OCI-LY7 (cell line): Measurements from ENCODE around the gene OGFR. TPM values are rescaled to one million over a fixed set of nuclear protein-coding genes. Genes with fewer than 3 reads are reported as not detected.

Source experiments
- BruUV-seq: library from RNA; stranded (reverse); fragments of 400-500 nt; replicated peaks from 2 replicates; lab custom pipeline; 2021; lab: Mats Ljungman, UMichigan
- CTCF ChIA-PET: fragments of 300-600 bp; sonication (Branson Sonifier 250); formaldehyde crosslinking; loops from one replicate; lab custom pipeline; 2022; ENCODE audit warnings: antibody characterized with exemption; ENCODE audit not compliant: unreplicated experiment; lab: Charles Lee
- POLR2A ChIA-PET: fragments of 300-600 bp; sonication (Branson Sonifier 250); formaldehyde crosslinking; loops from one replicate; lab custom pipeline; 2022; ENCODE audit warnings: antibody characterized with exemption; lab: Charles Lee
- DNase-seq: peaks from one replicate; pipeline ENCODE4 v3.0.0-alpha.2; 2015; ENCODE audit warnings: low spot score
- H2AFZ ChIP-seq: fragments of 200-600 bp; sonication (generic), shearing (Covaris generic); 2 replicates; pipeline ENCODE4 v1.6.1; 2014; ENCODE audit warnings: mild to moderate bottlenecking, antibody characterized with exemption, low read length, moderate library complexity
- H3K27ac ChIP-seq: fragments of 200-600 bp; sonication (generic); 2 replicates; pipeline ENCODE4 v1.5.1; 2014; ENCODE audit warnings: mixed run types, low read depth, mild to moderate bottlenecking, moderate library complexity, low read length, inconsistent platforms; ENCODE audit not compliant: poor library complexity, severe bottlenecking
- H3K36me3 ChIP-seq: fragments of 200-600 bp; sonication (generic); 2 replicates; pipeline ENCODE4 v1.6.1; 2014; ENCODE audit warnings: mild to moderate bottlenecking, antibody characterized with exemption, low read length, moderate library complexity, mixed read lengths; ENCODE audit not compliant: insufficient read depth
- H3K4me1 ChIP-seq: fragments of 200-600 bp; sonication (generic); 2 replicates; pipeline ENCODE4 v1.5.1; 2014; ENCODE audit warnings: mild to moderate bottlenecking, low read length; ENCODE audit not compliant: insufficient read depth, poor library complexity, severe bottlenecking
- H3K4me2 ChIP-seq: fragments of 200-600 bp; sonication (generic); 2 replicates; pipeline ENCODE4 v1.6.1; 2014; ENCODE audit warnings: mild to moderate bottlenecking, low read length
- H3K4me3 ChIP-seq: fragments of 200-600 bp; sonication (generic); 2 replicates; pipeline ENCODE4 v1.5.1; 2014; ENCODE audit warnings: mild to moderate bottlenecking, low read depth, low read length; ENCODE audit not compliant: poor library complexity, severe bottlenecking
- H3K79me2 ChIP-seq: fragments of 200-600 bp; sonication (generic); 2 replicates; pipeline ENCODE4 v1.6.1; 2016; ENCODE audit warnings: low read depth, mild to moderate bottlenecking, low read length, moderate library complexity, mixed read lengths; ENCODE audit not compliant: insufficient read depth
- H3K9me2 ChIP-seq: fragments of 200-600 bp; sonication (generic); 2 replicates; pipeline ENCODE4 v1.6.1; 2016; ENCODE audit warnings: mild to moderate bottlenecking, low read length, mixed read lengths; ENCODE audit not compliant: insufficient read depth
- H3K9me3 ChIP-seq: fragments of 200-600 bp; sonication (generic); 2 replicates; pipeline ENCODE4 v1.6.1; 2014; ENCODE audit warnings: mild to moderate bottlenecking, mixed run types, low read length, mixed read lengths
- H4K20me1 ChIP-seq: fragments of 200-600 bp; sonication (generic); 2 replicates; pipeline ENCODE4 v1.6.1; 2014; ENCODE audit warnings: mild to moderate bottlenecking, antibody characterized with exemption, low read length, moderate library complexity, mixed read lengths; ENCODE audit not compliant: insufficient read depth
- EZH2phosphoT487 ChIP-seq: fragments of 200-600 bp; sonication (generic); IDR thresholded peaks from 2 replicates; pipeline ENCODE4 v1.6.1; 2018; ENCODE audit warnings: low read depth, borderline replicate concordance, mild to moderate bottlenecking, mixed run types, antibody characterized with exemption, low read length, moderate library complexity, mixed read lengths
- intact Hi-C: fragments of 100-400 bp; cut with micrococcal nuclease; formaldehyde crosslinking; loops from one replicate; pipeline ENCODE4 v1.10.0; 2022; ENCODE audit not compliant: unreplicated experiment
- total RNA-seq, 2 experiments: library from RNA; depleted of rRNA in 1 of 2; stranded (reverse); fragments of >200 nt in 1 of 2; shearing (Covaris generic) in 1 of 2; gene quantifications; 2 replicates each; pipeline ENCODE4 v1.2.3, GENCODE V29; 2014 to 2022
- TF ChIP-seq, protein P1 (sequence below): fragments of 200-600 bp; sonication (generic); conservative IDR thresholded peaks from 2 replicates; pipeline ENCODE4 v1.5.1; 2014; ENCODE audit warnings: mild to moderate bottlenecking, antibody characterized with exemption, low read length, moderate library complexity, mixed read lengths

Gene OGFR
- total RNA-seq, 2 experiments from 2014 or later: 64.8 to 69.9 TPM

DNA sequence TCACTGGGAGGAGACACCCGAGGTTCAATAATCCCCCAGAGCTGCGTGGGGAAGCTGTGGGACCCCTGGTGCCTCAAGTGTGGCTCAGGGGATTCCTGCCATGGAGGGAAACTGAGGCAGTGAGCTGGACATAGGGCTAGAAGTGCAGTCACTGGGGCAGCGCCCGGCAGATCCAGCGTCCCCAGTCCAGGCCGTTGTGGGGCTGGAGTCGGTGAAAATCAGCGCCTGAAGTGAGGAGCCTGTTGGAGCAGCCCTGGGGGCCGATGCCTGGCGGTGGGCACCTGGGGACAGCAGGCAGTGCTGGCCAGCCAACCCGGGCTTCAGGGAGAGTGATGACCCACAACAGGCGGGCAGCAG is 10.1 kb downstream of the OGFR start:
- DNase-seq: no peak
- BruUV-seq: no TSS peak
- no peak overlapping the region for H3K4me3 ChIP-seq
- CTCF ChIA-PET: no interaction called here
- no peaks in the 10 kb centered on the region for H4K20me1 ChIP-seq
- no peaks in the 10 kb centered on the region for H3K9me3 ChIP-seq
- intact Hi-C loops: no loop called here
- H3K9me2 ChIP-seq: no peaks in the 10 kb centered on the region
- no peaks in the 10 kb centered on the region for H3K4me1 ChIP-seq
- TF ChIP-seq, protein P1, sequence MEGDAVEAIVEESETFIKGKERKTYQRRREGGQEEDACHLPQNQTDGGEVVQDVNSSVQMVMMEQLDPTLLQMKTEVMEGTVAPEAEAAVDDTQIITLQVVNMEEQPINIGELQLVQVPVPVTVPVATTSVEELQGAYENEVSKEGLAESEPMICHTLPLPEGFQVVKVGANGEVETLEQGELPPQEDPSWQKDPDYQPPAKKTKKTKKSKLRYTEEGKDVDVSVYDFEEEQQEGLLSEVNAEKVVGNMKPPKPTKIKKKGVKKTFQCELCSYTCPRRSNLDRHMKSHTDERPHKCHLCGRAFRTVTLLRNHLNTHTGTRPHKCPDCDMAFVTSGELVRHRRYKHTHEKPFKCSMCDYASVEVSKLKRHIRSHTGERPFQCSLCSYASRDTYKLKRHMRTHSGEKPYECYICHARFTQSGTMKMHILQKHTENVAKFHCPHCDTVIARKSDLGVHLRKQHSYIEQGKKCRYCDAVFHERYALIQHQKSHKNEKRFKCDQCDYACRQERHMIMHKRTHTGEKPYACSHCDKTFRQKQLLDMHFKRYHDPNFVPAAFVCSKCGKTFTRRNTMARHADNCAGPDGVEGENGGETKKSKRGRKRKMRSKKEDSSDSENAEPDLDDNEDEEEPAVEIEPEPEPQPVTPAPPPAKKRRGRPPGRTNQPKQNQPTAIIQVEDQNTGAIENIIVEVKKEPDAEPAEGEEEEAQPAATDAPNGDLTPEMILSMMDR: no peak
- no peak for TF ChIP-seq EZH2phosphoT487
- peaks cover 37% of the 10 kb centered on the region for H3K36me3 ChIP-seq
- no peak overlapping the region for H3K4me2 ChIP-seq
- POLR2A ChIA-PET: no interaction called here
- H3K79me2 ChIP-seq: no peaks in the 10 kb centered on the region
- H2AFZ ChIP-seq: no peak overlapping the region
- H3K27ac ChIP-seq: no peak overlapping the region

DNA sequence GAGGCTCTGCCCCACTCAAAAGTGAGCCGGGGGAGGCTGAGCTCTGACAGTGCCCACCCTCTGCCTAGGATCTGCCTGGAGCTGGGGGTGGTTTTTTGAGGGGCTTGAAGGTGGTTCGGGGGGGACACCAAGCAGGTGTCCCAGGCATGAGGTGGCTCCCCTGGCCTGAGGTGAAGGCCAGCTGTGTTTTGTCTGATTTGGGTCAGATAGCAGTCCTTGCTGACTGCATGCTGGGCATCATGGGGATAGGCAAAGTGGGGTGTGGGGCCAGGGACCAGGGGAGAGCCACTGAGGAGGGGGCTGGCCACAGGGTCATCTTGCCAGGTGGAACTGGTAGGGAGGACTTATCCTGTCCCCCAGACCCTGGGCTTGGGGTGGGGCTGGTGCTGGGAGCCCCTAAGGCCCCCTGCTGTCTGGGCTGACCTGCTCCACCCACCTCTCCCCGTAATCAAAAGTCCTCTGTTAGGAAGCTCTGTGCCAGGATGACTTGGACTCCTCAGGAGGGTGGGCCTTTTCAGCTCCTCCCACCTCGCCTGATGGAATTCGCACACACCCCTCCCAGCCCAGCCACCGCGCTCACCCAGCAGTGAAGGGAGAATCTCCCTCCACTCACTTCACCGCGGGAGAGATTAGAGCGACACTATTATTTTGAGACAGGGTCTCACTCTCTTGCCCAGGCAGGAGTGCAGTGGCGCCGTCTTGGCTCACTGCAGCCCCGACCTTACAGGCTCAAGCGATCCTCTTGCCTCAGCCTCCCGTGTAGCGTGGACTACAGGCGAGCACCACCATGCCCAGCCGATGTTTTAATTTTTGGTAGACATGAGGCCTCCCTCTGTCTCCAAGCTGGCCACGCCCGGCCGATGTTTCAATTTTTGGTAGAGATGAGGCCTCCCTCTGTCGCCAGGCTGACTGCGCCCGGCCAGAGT is 10.7 kb downstream of the OGFR start:
- Histone ChIP-seq H3K4me3 (no peak overlapping the region), H3K9me2 (no peaks in the 10 kb centered on the region), H3K36me3 (peaks cover 30% of the 10 kb centered on the region), H3K27ac (no peak overlapping the region), H3K79me2 (no peaks in the 10 kb centered on the region), H3K4me1 (no peaks in the 10 kb centered on the region), H2AFZ (no peak overlapping the region), H3K4me2 (no peak overlapping the region), H4K20me1 (no peaks in the 10 kb centered on the region), H3K9me3 (no peaks in the 10 kb centered on the region)
- BruUV-seq: no TSS peak
- POLR2A ChIA-PET: no interaction called here
- intact Hi-C loops: no loop called here
- TF ChIP-seq, protein P1: no peak
- TF ChIP-seq EZH2phosphoT487: no peak
- CTCF ChIA-PET: no interaction called here
- DNase-seq: no peak
